COLO829 (cell line): ENCODE measurements around the gene GNA15.
"Not testable (repeated sequence)": the region's sequence is repeated elsewhere in the genome, so short reads cannot be mapped to it uniquely, and the experiment has no call there.

Experiments used
- DNase-seq: peaks from one replicate; pipeline ENCODE4 v3.0.0; 2012; ENCODE audit warnings: low spot score

Gene GNA15

GRCh38 chr19:3176715-3177501, 41.1 kb downstream of the GNA15 start:
- DNase-seq, result no peak

GRCh38 chr19:3178377-3178972, 42.6 kb downstream of the GNA15 start, which contains the start of gene S1PR4:
Gene S1PR4 (plus strand): TSS chr19:3178769. CDS start chr19:3178793, 24 bp downstream.
- DNase-seq, result no peak

GRCh38 chr19:3178973-3179738, 43.3 kb downstream of the GNA15 start:
- DNase-seq, result no peak

- no peak for DNase-seq
Observed at GRCh38 chr19:3179739-3180293, 44.0 kb downstream of the GNA15 start.

GRCh38 chr19:3183721-3184641, 48.1 kb downstream of the GNA15 start:
- DNase-seq, result no peak

- DNase-seq, result peak; percentile 30
Observed at GRCh38 chr19:3184847-3185460, 49.1 kb downstream of the GNA15 start.

GRCh38 chr19:3185461-3186159, 49.8 kb downstream of the GNA15 start, which contains the start of gene NCLN:
Gene NCLN (plus strand): TSS chr19:3185930. CDS start chr19:3186031, 101 bp downstream.
- DNase-seq, result peak; percentile 77

- DNase-seq, result no peak
Observed at GRCh38 chr19:3186160-3186688, 50.4 kb downstream of the GNA15 start.

GRCh38 chr19:3186891-3187661, 51.2 kb downstream of the GNA15 start:
- no peak for DNase-seq

- no peak for DNase-seq
Observed at GRCh38 chr19:3187662-3188511, 52.1 kb downstream of the GNA15 start.

- DNase-seq, result no peak
Observed at GRCh38 chr19:3188627-3189596, 53.1 kb downstream of the GNA15 start.

- no peak for DNase-seq
Observed at GRCh38 chr19:3189702-3190469, 54.1 kb downstream of the GNA15 start.

GRCh38 chr19:3190470-3190770, 54.6 kb downstream of the GNA15 start:
- DNase-seq, result no peak

GRCh38 chr19:3190921-3191805, 55.3 kb downstream of the GNA15 start:
- no peak for DNase-seq

GRCh38 chr19:3191806-3192104, 55.9 kb downstream of the GNA15 start:
- DNase-seq, result not testable (repeated sequence)

- DNase-seq, result no peak
Observed at GRCh38 chr19:3192228-3192635, 56.4 kb downstream of the GNA15 start.
